GDM1 (cell line): ENCODE measurements around the gene LIPN.
"Not testable (repeated sequence)": the region's sequence is repeated elsewhere in the genome, so short reads cannot be mapped to it uniquely, and the experiment has no call there.

ENCODE experiments used
- DNase-seq: peaks from one replicate; lab custom pipeline; 2025; lab: John Stamatoyannopoulos, UW

Gene LIPN, protein sequence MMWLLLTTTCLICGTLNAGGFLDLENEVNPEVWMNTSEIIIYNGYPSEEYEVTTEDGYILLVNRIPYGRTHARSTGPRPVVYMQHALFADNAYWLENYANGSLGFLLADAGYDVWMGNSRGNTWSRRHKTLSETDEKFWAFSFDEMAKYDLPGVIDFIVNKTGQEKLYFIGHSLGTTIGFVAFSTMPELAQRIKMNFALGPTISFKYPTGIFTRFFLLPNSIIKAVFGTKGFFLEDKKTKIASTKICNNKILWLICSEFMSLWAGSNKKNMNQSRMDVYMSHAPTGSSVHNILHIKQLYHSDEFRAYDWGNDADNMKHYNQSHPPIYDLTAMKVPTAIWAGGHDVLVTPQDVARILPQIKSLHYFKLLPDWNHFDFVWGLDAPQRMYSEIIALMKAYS

DNA sequence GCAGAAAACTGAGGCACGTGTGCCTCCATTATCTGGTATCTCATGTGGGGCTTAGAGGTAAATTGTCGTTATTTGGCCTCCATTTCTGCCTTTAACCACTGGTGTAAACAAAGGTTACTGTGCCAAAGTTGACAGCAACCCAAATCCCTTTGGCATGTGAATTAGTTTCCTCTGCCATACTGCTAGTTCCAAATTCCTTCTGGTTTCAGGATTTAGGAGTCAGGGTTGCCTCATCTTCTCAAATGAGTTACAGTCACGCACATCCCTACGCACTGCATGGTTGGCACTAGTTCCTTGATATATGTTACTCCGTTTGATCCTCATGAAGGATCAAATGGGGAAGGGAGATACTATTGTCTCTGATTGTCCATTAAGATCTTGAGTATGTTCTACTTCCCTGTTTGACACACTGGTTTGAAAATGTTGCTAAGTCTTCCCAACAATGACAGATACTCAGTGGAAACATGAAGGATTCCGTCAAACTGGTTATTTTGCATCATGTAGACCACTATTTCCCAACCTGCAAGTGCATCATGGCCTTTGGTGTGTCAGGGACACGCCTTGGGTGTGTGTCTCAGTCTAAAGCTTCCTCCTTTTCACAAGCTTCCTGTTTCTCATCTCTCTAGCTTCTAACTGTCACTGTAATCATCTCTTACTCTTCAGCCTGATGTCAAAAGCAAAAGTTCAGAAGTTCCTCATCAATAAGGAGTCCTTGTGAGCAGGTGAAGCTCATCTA, at the start of gene LIPN:
TSS of gene LIPN (plus strand) at position 655 of the 736 bp plus-strand sequence. CDS start 1,386 bp downstream, outside the sequence.
- peak; percentile 14 for DNase-seq

DNA sequence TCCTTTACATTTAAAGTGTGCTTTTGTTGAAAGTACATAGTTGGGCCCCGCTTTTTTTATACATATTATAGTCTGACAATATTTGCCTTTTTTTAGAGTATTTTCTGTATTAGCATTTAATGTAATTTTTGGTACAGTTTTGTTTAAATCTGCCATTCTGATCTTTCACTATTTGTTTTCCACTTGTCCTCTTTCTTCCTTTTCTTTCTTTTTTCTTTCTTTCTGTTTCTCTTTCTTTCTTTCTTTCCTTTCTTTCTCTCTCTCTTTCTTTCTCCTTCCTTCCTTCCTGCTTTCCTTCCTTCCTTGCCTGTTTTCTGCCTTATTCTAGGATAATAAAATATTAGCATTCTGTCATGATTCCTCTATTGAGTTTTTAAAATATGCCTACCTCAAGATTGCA, 44.3 kb upstream of the LIPN start:
- DNase-seq: no peak

DNA sequence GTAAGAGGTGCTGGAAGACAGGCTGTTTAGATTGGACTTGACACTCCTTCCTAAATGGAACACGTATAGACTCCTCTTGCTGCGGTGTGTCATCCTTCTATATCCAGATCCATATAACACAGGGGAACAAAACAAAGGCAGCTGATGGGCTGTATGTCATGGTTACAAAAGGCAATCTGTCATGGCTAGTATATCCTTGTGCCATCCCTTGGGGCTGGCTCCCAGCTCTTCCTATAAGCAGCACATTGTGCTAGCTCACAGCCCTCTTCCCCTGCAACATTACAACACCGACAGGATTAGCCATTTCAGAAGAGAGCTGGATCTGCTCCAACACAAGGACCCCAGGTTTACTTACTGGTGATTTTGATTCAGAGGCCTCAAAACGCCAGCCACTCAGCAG, 38.4 kb upstream of the LIPN start:
- DNase-seq: no peak

DNA sequence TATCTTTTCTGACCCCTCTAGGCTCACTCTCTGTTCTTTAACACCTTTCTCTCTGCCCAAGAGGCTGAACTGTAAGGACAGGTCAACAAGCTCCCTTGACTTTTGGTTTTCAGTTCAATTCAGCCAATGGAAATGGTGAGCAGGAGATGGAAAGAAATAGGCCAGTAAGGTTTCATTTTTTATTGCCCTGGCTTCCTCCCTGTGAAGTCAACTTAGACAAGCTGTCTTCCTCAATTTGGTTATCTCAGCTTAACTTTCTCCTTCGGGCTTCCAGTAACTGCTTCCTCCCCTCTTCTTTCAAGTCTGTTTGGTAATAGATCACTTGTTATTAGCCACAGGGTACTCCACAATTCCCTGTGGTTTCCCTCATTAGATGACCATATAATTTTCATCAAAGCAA, 34.0 kb upstream of the LIPN start:
- peak; percentile 32 for DNase-seq

DNA sequence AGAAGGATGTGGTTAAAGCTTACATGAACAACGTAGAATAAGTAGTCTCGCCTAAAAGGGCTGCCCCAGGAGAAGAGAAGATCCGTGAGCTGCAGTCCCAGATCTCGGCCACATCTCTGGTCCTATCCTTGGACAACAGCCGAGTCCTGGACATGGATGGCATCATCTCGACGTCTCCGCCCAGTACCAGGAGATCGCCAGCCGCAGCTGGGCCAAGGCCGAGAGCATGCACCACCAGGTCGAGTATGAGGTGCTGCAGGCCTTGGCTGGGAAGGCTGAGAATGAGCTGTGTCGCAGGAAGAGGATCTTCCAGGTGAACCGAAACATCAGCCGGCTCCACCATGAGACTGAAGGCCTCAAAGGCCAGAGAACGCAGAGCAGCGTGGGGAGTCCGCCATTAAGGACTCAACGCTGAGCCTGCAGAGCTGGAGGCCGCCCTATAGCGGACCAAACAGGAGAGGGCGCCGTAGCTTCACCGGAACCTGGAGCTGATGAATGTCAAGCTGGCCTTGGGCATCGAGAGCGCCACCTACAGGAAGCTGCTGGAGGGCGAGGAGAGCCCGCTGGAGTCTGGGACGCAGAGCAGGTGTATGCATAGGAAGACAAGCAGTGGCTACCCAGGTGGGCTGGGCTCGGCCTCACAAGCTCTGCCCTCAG, 31.6 kb upstream of the LIPN start:
- DNase-seq: no peak

DNA sequence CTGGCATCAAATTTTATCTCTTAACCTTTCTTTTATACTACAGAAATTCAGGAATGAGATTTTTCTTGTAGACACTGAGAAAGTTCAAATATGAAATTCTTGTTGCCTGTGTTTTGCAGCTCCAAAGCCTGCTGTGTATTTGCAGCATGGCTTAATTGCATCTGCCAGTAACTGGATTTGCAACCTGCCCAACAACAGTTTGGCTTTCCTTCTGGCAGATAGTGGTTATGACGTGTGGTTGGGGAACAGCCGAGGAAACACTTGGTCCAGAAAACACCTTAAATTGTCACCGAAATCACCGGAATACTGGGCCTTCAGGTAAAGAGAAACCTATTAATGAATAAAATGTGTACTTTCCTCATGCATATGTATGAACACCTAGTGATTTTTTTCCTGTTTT, 29.0 kb upstream of the LIPN start:
- DNase-seq: no peak

DNA sequence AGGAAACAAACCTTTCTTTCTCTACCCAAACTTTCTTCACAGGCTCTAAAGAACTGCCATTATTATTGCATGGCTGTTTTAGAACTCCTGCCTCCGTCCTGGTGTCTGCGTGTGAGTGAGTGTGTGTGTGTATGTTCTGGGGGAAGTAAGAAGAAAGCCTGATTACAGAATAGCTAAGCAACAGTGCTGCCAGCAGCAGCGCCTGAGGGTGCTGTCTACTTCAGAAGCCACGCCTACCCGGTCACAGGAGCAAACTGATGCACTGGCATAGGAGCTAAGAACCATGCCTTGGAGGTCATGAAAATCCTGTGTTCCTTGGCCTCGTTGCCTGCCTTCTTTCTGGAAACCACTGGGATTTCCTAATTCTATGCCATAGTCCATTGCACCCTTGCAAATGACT, 28.5 kb upstream of the LIPN start:
- no peak for DNase-seq

DNA sequence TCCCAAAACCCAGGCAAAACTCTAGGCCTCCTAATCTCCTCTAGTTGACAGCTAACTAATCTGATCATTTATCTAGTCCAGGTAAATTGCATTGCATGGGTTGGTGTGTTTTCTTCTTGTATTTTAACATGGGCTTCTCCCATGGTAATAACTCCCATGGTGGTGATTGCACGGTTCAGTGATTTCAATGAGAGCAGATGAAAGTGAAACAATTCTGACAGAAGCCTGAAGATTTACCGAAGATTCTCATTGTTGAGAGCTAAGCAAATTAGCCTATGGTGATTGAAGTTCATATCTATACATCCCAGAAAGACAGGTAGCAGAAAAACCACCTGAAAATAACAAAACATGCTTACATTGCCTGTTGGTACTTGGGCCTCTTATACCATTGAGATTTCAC, 26.6 kb upstream of the LIPN start:
- DNase-seq: no peak

DNA sequence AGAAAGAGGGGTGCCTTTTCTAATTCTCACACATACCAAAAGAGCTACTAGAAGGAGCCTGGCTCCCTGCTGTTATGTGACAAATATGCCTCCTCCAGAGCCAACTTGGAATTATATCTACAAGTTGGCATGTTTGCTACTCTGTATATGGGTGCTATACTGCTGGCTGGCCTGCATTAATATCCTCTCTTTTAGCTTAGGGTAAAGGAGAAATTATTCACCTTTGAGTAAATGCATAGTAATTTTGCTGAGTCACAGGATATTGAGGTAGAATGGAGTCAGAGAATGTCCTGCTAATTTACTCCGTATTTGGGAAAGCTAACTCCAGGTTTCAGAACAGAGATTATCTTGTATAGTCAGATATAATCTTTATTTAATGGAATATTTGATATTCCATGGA, 24.2 kb upstream of the LIPN start:
- no peak for DNase-seq

DNA sequence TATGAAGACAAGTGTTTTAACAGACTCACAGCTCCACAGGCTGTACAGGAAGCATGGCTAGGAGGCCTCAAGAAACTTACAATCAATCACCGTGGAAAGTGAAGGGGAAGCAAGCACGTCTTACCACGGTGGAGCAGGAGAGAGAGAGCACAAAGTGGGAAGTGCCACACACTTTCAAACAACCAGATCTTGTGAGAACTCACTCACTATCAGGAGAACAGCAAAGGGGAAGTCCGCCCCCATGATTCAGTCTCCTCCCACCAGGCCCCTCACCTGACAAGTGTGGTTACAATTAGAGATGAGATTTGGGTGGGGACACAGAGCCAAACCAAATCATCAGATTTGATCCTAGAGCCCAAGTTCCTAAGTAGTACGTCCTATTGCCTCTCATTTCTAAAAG, 17.9 kb upstream of the LIPN start:
- DNase-seq: not testable (repeated sequence)

DNA sequence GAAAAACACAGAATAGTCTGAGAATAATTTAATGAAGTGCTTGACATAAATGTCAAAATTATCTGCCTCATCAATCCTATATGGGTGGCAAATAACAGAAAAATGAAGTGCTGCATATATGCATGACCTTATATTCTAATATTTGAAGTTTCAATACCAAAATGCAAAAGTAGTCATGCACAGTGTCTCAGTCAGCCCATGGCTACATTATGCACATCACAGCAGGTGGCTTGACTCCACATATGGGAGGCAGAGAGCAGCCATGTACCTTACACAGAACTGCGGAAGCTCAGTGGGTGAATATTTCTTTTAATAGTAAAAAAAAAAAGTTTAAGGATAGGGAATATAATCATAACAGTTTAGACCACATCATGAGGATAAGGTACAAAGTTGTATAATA, 17.4 kb upstream of the LIPN start:
- DNase-seq: no peak

DNA sequence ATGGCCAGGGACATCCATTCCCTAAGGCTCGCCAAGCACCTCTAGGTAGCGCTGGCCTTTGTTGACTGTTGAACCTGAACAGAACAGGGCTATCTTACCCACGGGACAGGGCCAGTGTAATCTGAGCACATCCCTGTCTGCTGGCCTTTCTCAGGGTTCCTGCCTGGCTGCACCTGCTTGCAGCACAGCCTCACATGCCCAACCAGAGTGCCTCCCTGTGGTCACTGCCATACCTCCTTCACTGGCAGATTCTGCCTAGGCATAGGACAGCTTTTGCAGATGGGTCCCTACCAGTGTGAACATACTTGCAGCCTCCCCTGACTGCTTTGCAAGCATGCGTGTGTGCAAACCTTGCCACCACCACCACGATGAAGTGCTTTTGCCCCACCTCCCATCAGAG, 15.8 kb upstream of the LIPN start:
- no peak for DNase-seq

DNA sequence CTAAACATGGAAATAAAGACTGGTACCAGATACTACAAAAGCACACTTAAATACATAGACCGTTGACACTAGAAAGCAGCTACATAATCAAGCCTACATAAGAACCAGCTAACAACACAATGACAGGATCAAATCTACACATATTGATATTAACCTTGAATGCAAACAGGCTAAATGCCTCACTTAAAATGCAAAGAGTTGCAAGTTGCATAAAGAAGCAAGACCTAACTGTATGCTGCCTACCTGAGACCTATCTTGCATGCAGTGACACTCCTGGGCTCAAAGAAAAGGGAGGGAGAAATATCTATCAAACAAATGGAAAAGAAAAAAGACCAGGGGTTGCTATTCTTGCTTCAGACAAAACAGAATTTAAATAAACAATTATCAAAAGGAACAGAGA, 14.2 kb upstream of the LIPN start:
- DNase-seq: no peak

DNA sequence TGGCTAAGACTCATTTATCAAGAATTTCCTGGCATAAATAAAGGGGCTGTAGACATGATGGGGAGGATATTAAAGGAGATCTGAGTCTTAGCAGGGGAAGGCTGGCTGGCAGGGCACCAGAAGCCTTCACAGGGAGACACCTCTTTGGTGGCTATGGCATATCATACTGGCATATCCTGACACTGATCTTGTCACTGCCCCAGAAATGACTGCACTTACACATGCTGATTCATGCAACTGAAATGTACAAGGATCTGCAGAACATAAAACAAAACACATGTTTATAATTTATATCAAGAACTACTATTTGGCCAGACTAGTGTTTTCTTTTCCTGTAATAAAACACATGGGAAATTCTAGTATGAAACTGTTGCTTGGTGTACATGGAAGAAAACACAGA, 5.5 kb upstream of the LIPN start:
- no peak for DNase-seq

DNA sequence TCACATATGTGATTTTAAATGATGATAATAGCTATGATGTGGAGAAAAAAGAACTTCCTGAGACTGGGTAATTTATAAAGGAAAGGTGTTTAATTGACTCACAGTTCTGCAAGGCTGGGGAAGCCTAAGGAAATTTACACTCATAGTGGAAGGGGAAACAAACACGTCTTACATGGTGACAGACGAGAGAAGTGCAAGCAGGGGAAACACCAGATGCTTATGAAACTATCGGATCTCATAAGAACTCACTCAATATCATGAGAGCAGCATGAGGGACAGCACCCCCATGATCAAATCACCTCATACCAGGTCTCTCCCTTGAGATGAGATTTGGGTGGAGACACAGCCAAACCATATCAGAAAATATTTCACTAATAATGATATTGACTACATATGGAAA, 4.1 kb upstream of the LIPN start:
- DNase-seq: no peak

DNA sequence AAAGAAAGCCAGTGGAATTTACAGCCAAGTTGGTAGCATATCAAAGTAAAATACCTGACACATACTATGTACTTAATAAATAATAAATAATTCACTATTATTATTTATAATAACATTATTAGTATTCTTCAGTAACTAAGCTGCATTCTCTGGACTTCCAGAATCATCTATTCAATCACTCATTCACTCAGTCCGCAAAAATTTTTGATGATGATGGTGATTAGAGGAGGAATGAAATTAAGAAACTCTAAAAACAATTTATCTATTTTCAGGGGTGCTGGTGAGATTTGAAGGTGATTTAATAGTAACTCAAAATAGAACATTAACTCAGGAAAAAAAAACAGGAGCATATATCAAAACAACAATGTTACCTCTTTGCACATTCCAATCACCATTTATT, 3.2 kb upstream of the LIPN start:
- DNase-seq: no peak

DNA sequence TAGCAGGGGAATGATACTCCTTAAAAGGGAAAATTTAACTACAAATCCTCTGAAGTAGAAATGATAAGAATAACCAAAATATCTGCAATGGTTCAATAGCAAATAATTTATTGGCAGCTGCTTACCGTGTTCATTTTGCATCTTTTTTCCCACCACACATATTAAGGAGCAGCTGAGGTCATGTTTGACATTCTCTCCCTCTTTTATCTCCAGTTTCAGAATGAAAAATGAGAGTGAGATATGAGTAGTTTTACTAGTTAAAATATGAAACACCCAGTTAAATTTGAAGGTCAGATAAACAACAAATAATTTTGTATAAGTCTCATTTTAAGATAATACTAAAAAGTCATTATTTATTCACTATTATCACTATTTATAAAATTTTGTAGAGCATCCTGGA, 3.1 kb downstream of the LIPN start:
- DNase-seq: no peak

DNA sequence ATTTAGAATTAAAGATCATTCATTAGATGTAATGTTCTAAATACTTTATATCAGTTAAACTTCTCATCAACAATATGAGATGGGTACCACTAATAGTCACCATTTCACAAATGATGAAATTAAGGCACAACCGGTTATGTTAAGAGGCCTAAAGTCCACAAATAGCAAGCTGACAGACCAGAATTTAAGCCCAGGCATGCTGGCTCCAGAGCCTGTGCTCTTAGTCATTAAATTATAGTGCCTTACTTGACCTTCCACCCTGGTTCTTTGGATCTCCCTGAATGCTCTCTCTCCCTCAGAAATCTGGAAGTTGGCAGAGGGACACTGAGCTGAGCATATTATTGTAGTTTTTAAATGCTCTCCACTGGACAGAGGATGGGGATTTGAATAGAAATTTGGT, 3.6 kb downstream of the LIPN start:
- no peak for DNase-seq

DNA sequence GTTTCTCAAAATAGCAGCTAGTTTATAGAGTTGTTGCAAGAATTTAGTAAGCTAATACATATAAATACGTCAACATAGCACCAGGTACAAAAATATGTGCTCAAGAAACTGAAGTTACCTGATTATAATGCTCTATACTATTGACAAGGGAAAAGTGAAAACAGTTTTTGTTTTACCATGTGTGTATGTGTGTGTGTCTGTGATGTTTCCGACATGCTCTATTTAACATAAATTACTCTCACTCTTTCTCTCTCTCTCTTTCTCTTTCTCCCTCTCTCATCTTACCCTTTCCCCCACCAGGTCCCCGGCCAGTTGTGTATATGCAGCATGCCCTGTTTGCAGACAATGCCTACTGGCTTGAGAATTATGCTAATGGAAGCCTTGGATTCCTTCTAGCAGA, 4.3 kb downstream of the LIPN start:
- no peak for DNase-seq

DNA sequence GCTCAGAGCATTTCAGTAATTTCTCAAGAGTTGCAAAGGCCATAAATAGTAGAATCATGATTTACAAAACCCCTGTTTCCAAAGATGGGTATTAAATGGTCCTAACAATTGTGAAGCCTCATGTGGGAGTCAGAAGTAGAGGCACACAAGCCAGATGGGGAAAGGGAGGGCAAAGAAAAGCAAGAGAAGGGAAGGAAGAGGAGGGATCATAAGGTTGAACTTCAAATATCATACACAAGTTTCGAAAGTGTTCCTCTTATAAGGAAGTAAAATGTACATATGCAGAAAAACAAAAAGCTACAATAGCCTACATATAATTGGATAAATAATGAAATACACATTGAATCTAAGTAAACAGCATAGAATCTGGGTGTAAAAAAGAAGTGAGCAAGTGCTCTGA, 6.0 kb downstream of the LIPN start:
- DNase-seq: no peak

DNA sequence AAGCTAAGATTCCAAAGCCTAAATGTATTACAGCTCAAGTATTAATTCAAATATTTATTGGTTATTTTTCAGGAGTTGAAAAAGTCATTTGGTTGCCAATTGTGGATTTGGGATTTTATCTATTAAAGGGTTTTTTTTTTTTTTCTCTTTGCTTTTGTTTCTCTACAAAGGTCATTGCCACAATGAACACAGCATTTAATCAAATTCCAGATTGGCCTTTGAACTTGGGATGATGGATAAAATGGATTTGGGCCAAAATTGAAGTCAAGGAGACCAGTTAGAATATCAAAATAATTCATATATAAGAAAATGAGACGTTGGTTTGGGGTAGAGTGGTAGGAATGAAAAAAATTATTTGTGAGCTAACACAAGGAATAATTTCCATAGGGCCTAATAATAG, 9.6 kb downstream of the LIPN start:
- DNase-seq: no peak

DNA sequence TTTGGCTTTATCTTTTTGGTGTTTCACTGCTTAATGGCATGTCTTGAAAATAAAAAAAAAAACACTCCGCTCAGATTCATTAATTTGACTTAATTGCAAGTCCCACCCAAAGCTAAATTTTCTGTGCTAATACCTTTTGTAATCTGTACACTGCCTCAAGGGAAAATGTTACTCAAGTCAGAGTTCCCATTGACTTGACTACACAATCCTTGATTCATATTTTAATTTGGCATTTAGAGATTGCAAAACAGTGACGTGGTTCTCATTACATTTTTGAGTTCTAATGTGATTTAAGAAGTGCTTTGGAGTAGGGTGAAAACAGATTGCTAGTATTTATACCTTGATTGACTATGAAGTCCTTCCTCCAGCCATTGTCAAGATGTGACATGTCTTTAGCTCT, 21.4 kb downstream of the LIPN start:
- no peak for DNase-seq

DNA sequence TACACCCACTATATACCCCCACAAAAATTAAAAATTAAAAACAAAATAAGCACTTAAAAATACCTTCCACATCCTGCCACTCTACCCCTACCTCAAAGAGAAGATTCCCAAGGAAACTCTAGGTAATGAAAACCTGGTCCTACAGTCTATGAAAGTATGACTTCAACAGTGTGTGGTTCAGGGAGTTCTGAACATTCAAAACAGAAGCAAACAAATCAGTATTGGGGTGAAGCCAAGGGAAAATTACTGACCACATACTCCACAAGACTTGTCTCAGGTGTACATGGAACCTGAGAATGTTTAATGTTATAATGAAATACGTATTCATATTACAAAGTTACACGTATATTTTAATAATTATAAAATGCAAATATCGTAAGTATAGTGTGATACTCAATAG, 22.4 kb downstream of the LIPN start:
- no peak for DNase-seq
